Bronchial epithelial cell (primary cell): ENCODE data around the gene IRAK1. TPM values are rescaled to one million over a fixed set of nuclear protein-coding genes. Genes with fewer than 3 reads are reported as not detected.

Source experiments
- DNase-seq: peaks from one replicate; pipeline ENCODE4 v3.0.0-alpha.2; 2010; ENCODE audit warnings: low read depth
- FAIRE-seq: peaks from 2 replicates; lab custom pipeline; 2011; peaks lifted over from hg19 to GRCh38; lab: Jason Lieb, UNC
- H3K27me3 ChIP-seq: 2 replicates; pipeline ENCODE4 v1.5.1; 2011; ENCODE audit warnings: low read length; ENCODE audit not compliant: control insufficient read depth, insufficient read depth
- H3K36me3 ChIP-seq: 2 replicates; pipeline ENCODE4 v1.5.1; 2011; ENCODE audit warnings: low read length; ENCODE audit not compliant: control insufficient read depth, insufficient read depth
- H3K4me3 ChIP-seq: 2 replicates; pipeline ENCODE4 v1.5.1; 2011; ENCODE audit warnings: mild to moderate bottlenecking, low read depth, low read length, control low read depth
- total RNA-seq: library from RNA; depleted of rRNA; stranded (reverse); fragments of >200 nt; gene quantifications from 2 replicates; pipeline ENCODE4 v1.2.1, GENCODE V29; 2014
- TF ChIP-seq, protein P1 (sequence below): IDR thresholded peaks from 2 replicates; pipeline ENCODE4 v1.5.1; 2011; ENCODE audit warnings: mild to moderate bottlenecking, moderate library complexity, low read length, control low read depth, inconsistent platforms; ENCODE audit not compliant: insufficient read depth, severe bottlenecking

Gene IRAK1
- total RNA-seq, 1 donor from 2014 or later: 114 TPM

DNA sequence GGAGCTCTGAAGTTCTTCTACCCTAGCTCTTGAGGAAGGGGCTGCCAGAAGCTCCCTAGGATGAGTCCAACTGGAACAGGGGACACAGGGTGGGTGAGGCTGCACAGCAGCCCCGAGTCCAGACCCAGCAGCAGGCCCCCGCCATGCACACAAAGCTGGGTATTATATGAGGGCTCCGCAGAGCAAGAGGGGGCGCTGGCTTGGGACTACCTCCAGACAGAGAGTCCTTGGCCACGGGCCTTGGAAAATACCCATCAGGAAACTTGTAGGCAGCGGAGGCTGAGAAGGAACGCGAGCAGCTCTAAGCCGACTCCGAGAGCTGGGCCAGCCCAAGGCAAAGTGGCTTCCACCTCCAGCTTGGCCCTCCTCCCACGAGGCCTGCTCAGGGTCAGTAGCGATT, 56.2 kb downstream of the IRAK1 start:
- DNase-seq (no peak), FAIRE-seq (no peak)
- Histone ChIP-seq H3K4me3 (no peak overlapping the region), H3K27me3 (no peaks in the 10 kb centered on the region), H3K36me3 (peaks cover 11% of the 10 kb centered on the region)
- TF ChIP-seq, protein P1, sequence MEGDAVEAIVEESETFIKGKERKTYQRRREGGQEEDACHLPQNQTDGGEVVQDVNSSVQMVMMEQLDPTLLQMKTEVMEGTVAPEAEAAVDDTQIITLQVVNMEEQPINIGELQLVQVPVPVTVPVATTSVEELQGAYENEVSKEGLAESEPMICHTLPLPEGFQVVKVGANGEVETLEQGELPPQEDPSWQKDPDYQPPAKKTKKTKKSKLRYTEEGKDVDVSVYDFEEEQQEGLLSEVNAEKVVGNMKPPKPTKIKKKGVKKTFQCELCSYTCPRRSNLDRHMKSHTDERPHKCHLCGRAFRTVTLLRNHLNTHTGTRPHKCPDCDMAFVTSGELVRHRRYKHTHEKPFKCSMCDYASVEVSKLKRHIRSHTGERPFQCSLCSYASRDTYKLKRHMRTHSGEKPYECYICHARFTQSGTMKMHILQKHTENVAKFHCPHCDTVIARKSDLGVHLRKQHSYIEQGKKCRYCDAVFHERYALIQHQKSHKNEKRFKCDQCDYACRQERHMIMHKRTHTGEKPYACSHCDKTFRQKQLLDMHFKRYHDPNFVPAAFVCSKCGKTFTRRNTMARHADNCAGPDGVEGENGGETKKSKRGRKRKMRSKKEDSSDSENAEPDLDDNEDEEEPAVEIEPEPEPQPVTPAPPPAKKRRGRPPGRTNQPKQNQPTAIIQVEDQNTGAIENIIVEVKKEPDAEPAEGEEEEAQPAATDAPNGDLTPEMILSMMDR: no peak

DNA sequence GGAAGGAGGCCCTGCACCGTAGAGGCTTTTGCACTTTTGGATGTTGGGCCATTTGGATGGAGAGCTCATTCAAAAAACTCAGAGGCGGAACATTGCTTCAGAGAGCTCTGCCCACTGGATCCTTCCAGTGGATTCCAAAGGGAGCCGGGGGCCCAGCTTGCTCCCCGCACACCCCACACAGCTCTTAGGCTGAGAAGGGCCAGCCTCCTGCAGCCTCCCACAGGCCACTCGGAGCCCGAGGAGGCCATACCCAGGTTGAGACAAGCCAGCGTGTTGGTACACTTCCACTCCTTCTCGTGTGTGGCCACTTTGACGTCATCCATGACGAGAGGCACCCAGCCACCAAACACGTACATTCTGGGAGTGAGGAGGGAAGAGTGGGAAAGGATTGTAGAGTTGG, 58.4 kb downstream of the IRAK1 start:
- TF ChIP-seq, protein P1: no peak
- no peak for DNase-seq
- Histone ChIP-seq H3K27me3 (no peaks in the 10 kb centered on the region), H3K36me3 (peaks cover 16% of the 10 kb centered on the region), H3K4me3 (no peak overlapping the region)
- no peak for FAIRE-seq

DNA sequence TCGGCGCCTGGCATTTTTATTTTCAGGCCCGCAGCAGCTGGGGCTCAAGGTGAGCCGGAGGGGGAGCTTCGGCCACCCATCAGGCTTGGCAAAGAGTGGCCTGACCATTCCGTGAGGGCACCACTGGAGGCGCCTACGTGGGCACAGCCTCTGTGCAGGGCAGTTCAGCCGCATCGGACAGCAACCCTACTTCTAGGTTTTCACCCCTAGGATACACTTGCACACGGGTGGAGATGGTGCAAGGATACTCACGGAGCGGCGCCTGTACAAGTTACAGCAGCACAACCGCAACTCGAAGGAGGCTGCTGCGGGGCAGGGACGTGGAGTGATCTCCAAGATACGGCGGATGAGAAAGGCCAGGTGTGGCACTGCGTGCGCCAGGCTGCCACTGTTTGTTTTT, 58.9 kb downstream of the IRAK1 start:
- TF ChIP-seq, protein P1: no peak
- DNase-seq: no peak
- no peaks in the 10 kb centered on the region for H3K27me3 ChIP-seq
- no peak overlapping the region for H3K4me3 ChIP-seq
- FAIRE-seq: no peak
- peaks cover 17% of the 10 kb centered on the region for H3K36me3 ChIP-seq

Other genes starting within 250 kb of the IRAK1 start
- under 0.01 and 0.26 TPM in 2 replicates for gene SRPK3, start 238.9 kb downstream of the IRAK1 start, total RNA-seq
- 26.3 and 27.7 TPM in 2 replicates for gene IDH3G, start 225.5 kb downstream of the IRAK1 start, total RNA-seq
- 126 and 136 TPM in 2 replicates for gene SSR4, start 225.2 kb downstream of the IRAK1 start, total RNA-seq
- under 0.01 TPM in 2 replicates for gene PDZD4, start 189.4 kb downstream of the IRAK1 start, total RNA-seq
- gene L1CAM, start 133.7 kb downstream of the IRAK1 start, total RNA-seq: 0.26 and 1.4 TPM in 2 replicates
- not detected in 2 replicates for gene AVPR2, start 115.2 kb downstream of the IRAK1 start, total RNA-seq
- gene ARHGAP4, start 93.6 kb downstream of the IRAK1 start, total RNA-seq: 0.77 and 0.79 TPM in 2 replicates
- 56.9 and 66.8 TPM in 2 replicates for gene NAA10, start 84.9 kb downstream of the IRAK1 start, total RNA-seq
- gene RENBP, start 75.3 kb downstream of the IRAK1 start, total RNA-seq: 5.5 and 10.3 TPM in 2 replicates
- 5.5 and 7.3 TPM in 2 replicates for gene HCFC1, start 48.1 kb downstream of the IRAK1 start, total RNA-seq
- 4.0 and 5.3 TPM in 2 replicates for gene TMEM187, start 47.1 kb downstream of the IRAK1 start, total RNA-seq
- 21.1 and 28.9 TPM in 2 replicates for gene MECP2, start 77.8 kb upstream of the IRAK1 start, total RNA-seq
- not detected in 2 replicates for gene OPN1LW, start 124.3 kb upstream of the IRAK1 start, total RNA-seq
- not detected in 2 replicates for gene OPN1MW, start 162.7 kb upstream of the IRAK1 start, total RNA-seq
- gene OPN1MW2, start 199.9 kb upstream of the IRAK1 start, total RNA-seq: not detected in 2 replicates
- gene OPN1MW3, start 237.7 kb upstream of the IRAK1 start, total RNA-seq: not detected in 2 replicates